Measurements from ENCODE around the gene RABL6. TPM values are rescaled to one million over a fixed set of nuclear protein-coding genes. Genes with fewer than 3 reads are reported as not detected.
"Not testable (repeated sequence)": the region's sequence is repeated elsewhere in the genome, so short reads cannot be mapped to it uniquely, and the experiment has no call there.

Gene RABL6
- total RNA-seq, 3 donors from 2014 or later = 92.1 to 142 (median 112) TPM

- ATAC-seq = no peak
- no peak for TF ChIP-seq CTCF (IDR thresholded peaks at IDR 0.05)
- intact Hi-C loops (cut with DNase I, micrococcal nuclease) = no loop called here
- DNase-seq = peak in 1 of 3 donors; percentile 55
- Histone ChIP-seq H3K4me1 (ENCODE audit: low read depth) (peaks cover 44% of the 10 kb centered on the region), H3K4me3 (no peak overlapping the region), H3K9me3 (no peaks in the 10 kb centered on the region), H3K36me3 (ENCODE audit: low read depth) (no peaks in the 10 kb centered on the region)
These were observed 31.7 kb downstream of the RABL6 start for GRCh38 chr9:136839229-136840139.

- Histone ChIP-seq H3K4me3 (no peak overlapping the region), H3K36me3 (ENCODE audit: low read depth) (no peaks in the 10 kb centered on the region), H3K4me1 (ENCODE audit: low read depth) (peaks cover 44% of the 10 kb centered on the region), H3K9me3 (no peaks in the 10 kb centered on the region)
- peak; percentile 29 for ATAC-seq
- DNase-seq = peak in 2 of 3 donors; percentile 54 to 68
- no peak for TF ChIP-seq CTCF (IDR thresholded peaks at IDR 0.05)
- intact Hi-C loops (cut with DNase I, micrococcal nuclease) = no loop called here
These were observed 32.6 kb downstream of the RABL6 start for GRCh38 chr9:136840140-136840876.

GRCh38 chr9:136840877-136841645 is 33.3 kb downstream of the RABL6 start:
- Histone ChIP-seq H3K36me3 (ENCODE audit: low read depth) (no peaks in the 10 kb centered on the region), H3K4me1 (ENCODE audit: low read depth) (peaks cover 44% of the 10 kb centered on the region), H3K4me3 (no peak overlapping the region), H3K9me3 (no peaks in the 10 kb centered on the region)
- ATAC-seq (peak; percentile 70), DNase-seq (peak; percentile 81 to 91 (median 88))
- TF ChIP-seq CTCF (IDR thresholded peaks at IDR 0.05) = no peak
- intact Hi-C loops (cut with DNase I, micrococcal nuclease) = no loop called here

GRCh38 chr9:136841646-136842379 is 34.1 kb downstream of the RABL6 start:
- peaks cover 44% of the 10 kb centered on the region for H3K4me1 ChIP-seq (ENCODE audit: low read depth)
- intact Hi-C loops (cut with DNase I, micrococcal nuclease); H3K9me3 ChIP-seq; H3K36me3 ChIP-seq (ENCODE audit: low read depth); H3K4me3 ChIP-seq: not testable (repeated sequence)
- ATAC-seq (peak; percentile 34), DNase-seq (peak; percentile 61 to 78 (median 75))

- peaks cover 47% of the 10 kb centered on the region for H3K4me1 ChIP-seq (ENCODE audit: low read depth)
- H3K4me3 ChIP-seq; H3K9me3 ChIP-seq; H3K36me3 ChIP-seq (ENCODE audit: low read depth); intact Hi-C loops (cut with DNase I, micrococcal nuclease): not testable (repeated sequence)
- ATAC-seq = peak; percentile 67
- DNase-seq = peak; percentile 83 to 89 (median 85)
- TF ChIP-seq CTCF (IDR thresholded peaks at IDR 0.05) = peak; percentile 90
These were observed 34.7 kb downstream of the RABL6 start, which contains the start of gene AJM1 for GRCh38 chr9:136842380-136842948. AJM1 (plus strand) TSS chr9:136842478; CDS start chr9:136844415, 1,937 bp downstream.

- H3K36me3 ChIP-seq (ENCODE audit: low read depth); ATAC-seq; H3K4me3 ChIP-seq; H3K9me3 ChIP-seq; intact Hi-C loops (cut with DNase I, micrococcal nuclease): not testable (repeated sequence)
- DNase-seq = peak in 1 of 3 donors; percentile 48
- peaks cover 47% of the 10 kb centered on the region for H3K4me1 ChIP-seq (ENCODE audit: low read depth)
These were observed 35.5 kb downstream of the RABL6 start for GRCh38 chr9:136843159-136843800.
